ENCODE results near the gene AURKA.
A peak's percentile ranks its signal among the peaks of the same experiment; 100 is the strongest.
"Not testable (repeated sequence)": the region's sequence is repeated elsewhere in the genome, so short reads cannot be mapped to it uniquely, and the experiment has no call there.

The AURKA gene

DNA sequence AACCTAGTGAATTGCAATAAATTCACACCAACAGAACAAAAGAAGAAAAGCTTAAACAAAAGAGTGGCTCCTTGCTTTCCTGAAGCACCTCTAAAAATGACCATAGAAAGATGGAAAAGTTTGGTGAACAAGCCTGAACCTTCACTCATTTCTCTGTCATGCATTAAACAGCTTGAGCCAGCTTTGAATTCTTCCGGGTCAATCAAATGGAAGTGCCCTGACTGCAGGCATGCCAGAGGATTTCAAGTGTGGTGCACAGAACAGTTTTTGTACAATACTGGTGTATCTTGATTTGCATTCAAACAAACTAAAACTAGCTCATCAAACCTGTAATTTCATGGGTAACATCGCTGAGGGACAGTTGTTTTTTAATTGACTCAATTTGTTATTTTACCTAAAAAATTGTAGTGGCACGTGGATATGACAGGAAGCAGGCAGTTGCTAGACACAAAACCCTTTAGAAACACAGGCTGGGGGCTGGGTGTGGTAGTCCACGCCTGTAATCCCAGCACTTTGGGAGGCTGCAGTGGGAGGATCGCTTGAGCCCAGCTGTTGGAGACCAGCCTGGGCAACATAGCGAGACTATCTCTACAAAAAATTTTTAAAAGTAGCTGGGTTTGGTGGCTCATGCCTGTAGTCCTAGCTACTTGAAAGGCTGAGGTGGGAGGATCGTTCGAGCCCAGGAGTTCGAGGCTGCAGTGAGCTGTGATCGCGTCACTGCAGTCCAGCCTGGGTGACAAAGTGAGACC, 29.1 kb upstream of the AURKA start:
- no peak for DNase-seq

DNA sequence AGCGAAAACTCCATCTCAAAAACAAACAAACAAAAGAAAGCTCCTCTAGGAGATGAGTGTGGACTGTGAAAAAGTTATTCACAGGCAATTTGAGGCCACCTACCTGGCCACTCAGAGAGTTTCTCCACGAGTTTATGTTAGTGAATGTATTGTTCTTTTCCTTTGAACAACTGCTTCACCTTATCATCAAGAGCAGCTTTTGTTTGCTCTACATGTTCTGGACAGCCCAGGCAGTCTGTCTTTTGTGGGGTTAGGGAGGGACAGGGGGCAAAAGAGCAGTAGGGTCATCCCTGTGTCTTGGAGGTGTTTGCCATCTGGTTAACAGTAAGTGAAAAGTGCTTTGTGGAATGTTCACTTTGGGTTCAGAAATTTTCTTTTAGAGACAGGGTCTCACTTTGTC, 28.0 kb upstream of the AURKA start:
- no peak for DNase-seq

DNA sequence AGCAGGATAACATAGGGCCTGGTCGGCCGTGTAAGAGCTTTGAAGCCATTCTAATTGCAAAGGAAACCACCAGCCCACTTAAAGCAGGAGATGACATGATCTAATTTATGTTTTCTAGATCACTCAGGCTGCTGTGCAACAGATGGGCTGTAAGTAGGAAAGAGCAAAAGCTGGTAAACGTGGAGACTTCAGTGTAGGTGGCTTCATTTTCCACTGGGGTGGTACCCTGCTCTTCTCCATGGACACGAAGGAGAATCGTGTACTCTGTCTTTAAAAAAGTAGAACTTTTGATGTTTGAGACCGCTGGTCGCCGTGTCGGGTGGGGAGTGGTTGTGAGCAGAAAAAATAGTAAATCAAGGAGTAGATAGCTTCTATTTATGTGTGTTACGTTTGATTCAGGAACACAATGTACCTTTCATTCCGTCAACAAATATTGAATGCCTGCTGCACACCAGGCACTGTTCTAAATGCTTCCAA, 26.4 kb upstream of the AURKA start:
- no peak for DNase-seq

- DNase-seq = no peak
Observed at GRCh38 chr20:56417911-56418310, 25.9 kb upstream of the AURKA start.

- no peak for DNase-seq
Observed at GRCh38 chr20:56417402-56417801, 25.4 kb upstream of the AURKA start.

DNA sequence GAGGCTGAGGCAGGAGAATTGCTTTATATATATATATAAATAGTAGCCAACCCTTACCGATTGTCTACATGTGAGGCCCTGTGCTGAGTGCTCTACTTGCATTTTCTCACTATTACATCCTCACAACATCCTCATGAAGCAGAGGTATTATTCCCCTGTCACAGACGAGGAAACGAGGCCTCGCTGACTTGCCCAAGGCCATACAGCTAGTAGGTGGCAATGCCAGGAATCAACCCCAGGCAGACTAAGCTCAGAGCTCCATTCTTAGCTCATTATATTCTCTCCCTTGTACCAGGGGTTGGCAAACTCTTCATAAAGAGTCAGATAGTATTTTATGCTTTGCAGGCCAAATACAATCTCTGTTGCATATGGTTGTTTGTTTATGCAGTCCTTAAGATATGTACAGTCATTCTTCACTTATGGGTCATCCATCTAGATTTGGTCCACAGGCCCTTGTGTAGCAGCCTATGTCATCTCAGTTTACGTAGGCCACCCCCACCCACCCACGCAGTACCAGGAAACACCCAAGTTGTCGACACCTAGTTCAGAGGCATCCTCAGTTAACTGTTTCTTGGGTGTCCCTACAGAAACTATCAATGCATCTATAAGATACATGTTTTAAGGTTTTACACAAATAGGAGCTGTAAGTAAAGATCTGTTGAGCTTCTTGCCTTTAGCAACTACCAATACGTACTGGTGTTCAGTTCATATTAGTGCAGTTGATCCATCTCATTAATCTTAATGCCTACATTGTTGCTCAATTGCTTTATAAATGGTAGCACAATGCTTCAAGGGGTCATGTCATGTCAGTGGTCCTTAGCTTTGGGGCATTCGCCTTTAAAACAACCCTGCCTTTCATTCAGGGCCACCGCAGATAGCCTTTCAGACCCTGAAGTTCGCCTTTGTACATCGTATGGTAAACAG, 23.1 kb upstream of the AURKA start:
- no peak for DNase-seq

- no peak for DNase-seq
Observed at GRCh38 chr20:56412949-56413348, 20.9 kb upstream of the AURKA start.

- no peak for DNase-seq
Observed at GRCh38 chr20:56412473-56412790, 20.4 kb upstream of the AURKA start.

DNA sequence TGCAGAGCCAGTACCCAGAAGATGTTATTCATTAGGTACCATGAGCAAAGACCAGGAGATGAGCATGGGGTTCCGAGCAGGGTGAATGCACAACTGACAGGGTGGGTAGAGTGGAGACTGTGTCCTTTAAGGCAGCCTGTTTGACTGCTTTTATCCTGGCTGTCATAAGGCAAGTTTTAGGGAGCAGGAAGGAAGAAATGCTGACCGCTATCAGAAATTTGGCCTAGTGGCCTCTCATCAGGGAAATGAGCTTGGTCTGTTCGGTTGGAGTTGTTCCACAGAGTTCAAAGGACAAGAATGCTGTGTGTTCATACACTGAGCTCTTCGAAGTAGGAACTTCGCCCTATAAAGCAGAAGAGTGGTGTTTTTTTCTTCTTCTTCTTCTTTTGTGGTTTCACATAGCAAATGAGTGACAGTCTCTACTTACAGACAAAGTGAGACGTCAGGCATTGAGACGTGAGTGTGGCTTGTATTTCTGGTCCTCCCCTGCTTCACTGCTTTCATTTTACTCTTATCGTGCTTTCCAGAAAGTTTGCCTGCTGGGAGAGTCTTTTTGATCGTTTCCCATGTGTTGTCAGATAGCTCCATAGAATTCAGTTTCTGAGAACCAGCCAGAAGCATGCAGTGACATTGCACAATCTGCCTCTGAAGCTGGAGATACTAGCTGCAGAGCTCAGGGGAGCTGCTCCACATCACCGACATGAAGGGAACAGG, 19.9 kb upstream of the AURKA start, which contains the start of gene CASS4:
TSS of gene CASS4 (plus strand) at position 502 of the 714 bp plus-strand sequence. CDS start at position 701, 199 bp downstream.
- DNase-seq = no peak

DNA sequence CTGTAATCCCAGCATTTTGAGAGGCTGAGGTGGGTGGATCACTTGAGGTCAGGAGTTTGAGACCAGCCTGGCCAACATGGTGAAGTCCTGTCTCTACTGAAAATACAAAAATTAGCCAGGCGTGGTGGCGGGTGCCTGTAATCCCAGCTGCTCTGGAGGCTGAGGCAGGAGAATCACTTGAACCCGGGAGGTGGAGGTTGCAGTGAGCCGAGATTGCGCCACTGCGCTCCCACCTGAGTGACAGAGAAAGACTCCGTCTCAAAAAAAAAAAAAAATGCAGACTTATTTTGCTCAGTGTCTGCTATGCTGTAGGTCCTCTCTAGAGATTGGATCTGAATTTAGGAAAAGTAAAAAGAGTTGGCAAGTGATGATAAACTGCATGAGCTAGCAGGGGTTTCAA, 19.3 kb upstream of the AURKA start:
- DNase-seq = not testable (repeated sequence)

DNA sequence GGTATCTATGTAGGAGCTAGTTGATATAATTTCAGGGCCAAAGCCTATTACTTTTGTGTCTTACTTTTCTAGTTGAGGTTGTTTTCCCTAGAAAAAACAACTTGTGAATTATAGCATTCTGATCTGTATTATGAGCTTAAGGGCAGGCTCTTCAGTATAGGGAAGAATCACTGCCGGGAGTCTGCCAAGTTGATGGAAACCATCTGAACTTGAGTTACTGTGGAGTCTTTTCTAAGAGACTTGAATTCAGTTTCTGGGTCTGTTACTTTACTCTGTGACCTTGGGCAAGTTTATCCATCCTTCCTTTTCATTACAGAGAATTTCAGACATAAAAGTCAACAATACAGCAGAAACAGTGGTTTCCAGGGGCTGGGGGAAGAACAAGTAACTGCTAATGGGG, 17.9 kb upstream of the AURKA start:
- no peak for DNase-seq

- no peak for DNase-seq
Observed at GRCh38 chr20:56409521-56409920, 17.5 kb upstream of the AURKA start.

- no peak for DNase-seq
Observed at GRCh38 chr20:56406910-56407309, 14.9 kb upstream of the AURKA start.

GRCh38 chr20:56405356-56405755, 13.3 kb upstream of the AURKA start:
- not testable (repeated sequence) for DNase-seq

GRCh38 chr20:56403465-56403864, 11.4 kb upstream of the AURKA start:
- DNase-seq = no peak

GRCh38 chr20:56400001-56400640, 8.1 kb upstream of the AURKA start:
- DNase-seq = peak; percentile 44

DNA sequence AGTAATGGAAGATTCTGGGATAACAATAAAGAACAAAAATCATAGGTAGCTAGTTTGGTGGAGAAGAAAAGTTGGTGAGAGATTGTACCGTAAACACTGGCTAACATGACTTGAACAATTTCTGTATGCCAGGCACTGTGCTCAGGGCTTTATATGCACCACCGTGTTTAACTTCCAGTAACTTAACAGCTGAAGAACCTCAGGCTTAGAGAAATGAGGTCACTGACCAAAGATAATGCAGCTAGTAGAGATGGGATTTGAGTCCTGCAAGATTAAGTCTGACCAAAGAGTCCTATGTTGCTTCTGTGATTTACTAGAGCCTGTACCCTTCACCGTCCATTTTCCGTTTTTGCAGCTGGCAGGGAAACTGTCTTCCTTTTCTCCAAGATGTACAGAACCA, 3.2 kb upstream of the AURKA start:
- DNase-seq = no peak

DNA sequence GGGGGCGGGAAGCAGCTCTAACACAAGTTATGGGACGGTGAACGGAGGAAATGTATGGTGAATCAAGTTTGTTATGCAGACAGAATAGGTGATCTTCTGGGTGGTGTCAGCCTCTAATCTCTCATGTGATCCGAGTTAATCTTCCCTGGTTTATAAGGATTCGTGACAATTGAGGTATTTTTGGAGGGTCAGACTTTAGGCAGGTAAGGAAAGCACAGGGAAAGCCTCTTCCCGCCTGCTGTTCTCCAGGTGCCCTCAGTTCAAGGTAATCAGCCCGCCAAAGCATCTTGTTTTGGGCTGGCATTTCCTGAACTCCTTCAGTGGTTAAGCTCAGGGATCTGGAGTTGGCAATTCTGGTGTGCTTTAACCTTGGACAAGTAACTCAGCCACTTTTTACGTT, 1.6 kb upstream of the AURKA start:
- DNase-seq = no peak

GRCh38 chr20:56392881-56393482, 967 bp upstream of the AURKA start:
- DNase-seq = no peak

GRCh38 chr20:56391596-56392131, 351 bp downstream of the AURKA start:
- DNase-seq = no peak

DNA sequence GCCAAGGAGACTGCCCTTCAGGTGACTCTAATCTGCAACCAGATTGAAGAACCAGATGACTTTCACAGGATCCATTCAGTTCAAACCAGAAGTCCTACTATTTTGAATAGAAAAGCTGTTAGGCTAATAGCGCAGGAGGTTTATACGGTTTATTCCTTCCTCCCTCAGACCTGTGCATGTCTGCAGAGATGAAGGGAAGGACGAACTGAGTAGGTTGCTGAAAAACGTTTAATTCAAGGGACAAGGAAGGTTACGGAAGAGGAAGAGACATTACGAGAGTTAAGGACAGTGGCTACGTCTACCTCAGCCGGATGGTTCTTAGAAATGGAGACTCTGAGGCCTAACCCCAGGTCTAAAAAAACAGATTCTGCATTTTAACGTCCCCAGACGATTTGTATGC, 978 bp downstream of the AURKA start:
- DNase-seq = no peak

DNA sequence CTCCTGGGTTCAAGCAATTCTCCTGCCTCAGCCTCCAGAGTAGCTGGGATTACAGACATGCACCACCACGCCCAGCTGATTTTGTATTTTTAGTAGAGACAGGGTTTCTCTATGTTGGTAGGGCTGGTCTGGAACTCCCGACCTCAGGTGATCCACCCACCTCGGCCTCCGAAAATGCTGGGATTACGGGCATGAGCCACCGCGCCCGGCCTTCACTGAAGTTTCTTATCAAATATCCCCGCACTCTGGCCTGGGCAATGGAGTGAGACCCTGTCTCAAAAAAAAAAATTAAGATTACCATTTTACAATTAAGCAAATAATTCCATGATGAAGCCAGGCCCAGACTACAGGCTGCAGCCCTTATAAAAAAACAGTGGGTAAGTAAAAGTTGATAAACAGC, 1.6 kb downstream of the AURKA start:
- DNase-seq = not testable (repeated sequence)
